SIG-M5 treated with dmso at 0.1 percent for 504 hours (cell line): ENCODE data around the gene SETDB2.

Experiments used
- DNase-seq: peaks from one replicate; lab custom pipeline; 2025; ENCODE audit not compliant: unreplicated experiment; lab: John Stamatoyannopoulos, UW

Gene SETDB2

GRCh38 chr13:49443704-49444523 is at the start of gene SETDB2, which contains the start of gene CAB39L:
SETDB2 (plus strand) TSS chr13:49444274; CDS start chr13:49451894, 7,620 bp downstream.
CAB39L (minus strand) TSS chr13:49444064; CDS start chr13:49382910, 61,154 bp downstream.
- DNase-seq, result peak; percentile 98

- no peak for DNase-seq
These were observed 48.6 kb upstream of the SETDB2 start for GRCh38 chr13:49395451-49395865.

- DNase-seq, result no peak
These were observed 48.1 kb upstream of the SETDB2 start for GRCh38 chr13:49395878-49396380.

- DNase-seq, result peak; percentile 59
These were observed 44.1 kb upstream of the SETDB2 start for GRCh38 chr13:49399801-49400472.

- DNase-seq, result peak; percentile 59
These were observed 43.1 kb upstream of the SETDB2 start for GRCh38 chr13:49400755-49401659.

- no peak for DNase-seq
These were observed 39.9 kb upstream of the SETDB2 start for GRCh38 chr13:49403996-49404702.

GRCh38 chr13:49404703-49405020 is 39.4 kb upstream of the SETDB2 start:
- DNase-seq, result no peak

GRCh38 chr13:49407068-49407467 is 37.0 kb upstream of the SETDB2 start:
- no peak for DNase-seq

GRCh38 chr13:49407936-49408335 is 36.1 kb upstream of the SETDB2 start:
- no peak for DNase-seq

- no peak for DNase-seq
These were observed 35.1 kb upstream of the SETDB2 start for GRCh38 chr13:49409008-49409407.

- DNase-seq, result no peak
These were observed 34.1 kb upstream of the SETDB2 start for GRCh38 chr13:49410006-49410405.

GRCh38 chr13:49410477-49410876 is 33.6 kb upstream of the SETDB2 start:
- DNase-seq, result no peak

GRCh38 chr13:49411353-49411752 is 32.7 kb upstream of the SETDB2 start:
- DNase-seq, result no peak

- no peak for DNase-seq
These were observed 31.3 kb upstream of the SETDB2 start for GRCh38 chr13:49412749-49413148.

GRCh38 chr13:49417161-49417560 is 26.9 kb upstream of the SETDB2 start:
- DNase-seq, result peak; percentile 22

GRCh38 chr13:49418206-49418605 is 25.9 kb upstream of the SETDB2 start:
- peak; percentile 90 for DNase-seq

GRCh38 chr13:49419276-49419675 is 24.8 kb upstream of the SETDB2 start:
- DNase-seq, result no peak

- no peak for DNase-seq
These were observed 22.7 kb upstream of the SETDB2 start for GRCh38 chr13:49421391-49421790.

GRCh38 chr13:49424011-49424560 is 20.0 kb upstream of the SETDB2 start:
- DNase-seq, result no peak
